ENCODE data around the gene DNAJA3.

The DNAJA3 gene

GRCh38 chr16:4402439-4403132, 23.1 kb upstream of the DNAJA3 start:
- peaks cover 100% of the 10 kb centered on the region for H3K36me3 ChIP-seq
- H3K4me1 ChIP-seq (ENCODE audit: control insufficient read depth in 1 of 2, insufficient read depth in 1 of 2, low read depth in 1 of 2, low read length in 1 of 2): peaks cover 0 to 4% of the 10 kb centered on the region in 2 experiments
- H3K4me3 ChIP-seq (ENCODE audit: low read depth in 1 of 2, low read length in 1 of 2): no peak overlapping the region
- no peaks in the 10 kb centered on the region for H3K9me3 ChIP-seq
- peak overlapping the region; percentile 23 for H3K27ac ChIP-seq
- H3K27me3 ChIP-seq: no peaks in the 10 kb centered on the region
- TF ChIP-seq CTCF (IDR thresholded peaks at IDR 0.05): peak; percentile 80

- H3K4me3 ChIP-seq (ENCODE audit: low read depth in 1 of 2, low read length in 1 of 2): no peak overlapping the region
- no peaks in the 10 kb centered on the region for H3K27me3 ChIP-seq
- peaks cover 0 to 4% of the 10 kb centered on the region in 2 experiments for H3K4me1 ChIP-seq (ENCODE audit: control insufficient read depth in 1 of 2, insufficient read depth in 1 of 2, low read depth in 1 of 2, low read length in 1 of 2)
- peak overlapping the region; percentile 23 for H3K27ac ChIP-seq
- H3K36me3 ChIP-seq: peaks cover 100% of the 10 kb centered on the region
- TF ChIP-seq CTCF (IDR thresholded peaks at IDR 0.05): no peak
- no peaks in the 10 kb centered on the region for H3K9me3 ChIP-seq
Measured at GRCh38 chr16:4403133-4403949, 22.3 kb upstream of the DNAJA3 start.

GRCh38 chr16:4404247-4404966, 21.3 kb upstream of the DNAJA3 start:
- Histone ChIP-seq H3K9me3 (no peaks in the 10 kb centered on the region), H3K4me1 (ENCODE audit: control insufficient read depth in 1 of 2, insufficient read depth in 1 of 2, low read depth in 1 of 2, low read length in 1 of 2) (peaks cover 0 to 4% of the 10 kb centered on the region in 2 experiments), H3K36me3 (peaks cover 100% of the 10 kb centered on the region), H3K27me3 (no peaks in the 10 kb centered on the region), H3K4me3 (ENCODE audit: low read depth in 1 of 2, low read length in 1 of 2) (no peak overlapping the region), H3K27ac (peak overlapping the region; percentile 23)
- no peak for TF ChIP-seq CTCF (IDR thresholded peaks at IDR 0.05)

GRCh38 chr16:4404967-4405696, 20.5 kb upstream of the DNAJA3 start:
- peak overlapping the region; percentile 23 for H3K27ac ChIP-seq
- H3K9me3 ChIP-seq: no peaks in the 10 kb centered on the region
- H3K36me3 ChIP-seq: peaks cover 100% of the 10 kb centered on the region
- no peaks in the 10 kb centered on the region for H3K27me3 ChIP-seq
- peaks cover 0 to 4% of the 10 kb centered on the region in 2 experiments for H3K4me1 ChIP-seq (ENCODE audit: control insufficient read depth in 1 of 2, insufficient read depth in 1 of 2, low read depth in 1 of 2, low read length in 1 of 2)
- TF ChIP-seq CTCF (IDR thresholded peaks at IDR 0.05): no peak
- no peak overlapping the region for H3K4me3 ChIP-seq (ENCODE audit: low read depth in 1 of 2, low read length in 1 of 2)
